HG02973 (cell line): ENCODE data around the gene MROH9.
"Not testable (repeated sequence)": the region's sequence is repeated elsewhere in the genome, so short reads cannot be mapped to it uniquely, and the experiment has no call there.

Experiments used
- ATAC-seq: cut with Tn5 transposase; IDR thresholded peaks from one replicate; pipeline ENCODE4 v1.9.1; 2021; ENCODE audit warnings: moderate library complexity; ENCODE audit not compliant: unreplicated experiment

MROH9 gene, protein sequence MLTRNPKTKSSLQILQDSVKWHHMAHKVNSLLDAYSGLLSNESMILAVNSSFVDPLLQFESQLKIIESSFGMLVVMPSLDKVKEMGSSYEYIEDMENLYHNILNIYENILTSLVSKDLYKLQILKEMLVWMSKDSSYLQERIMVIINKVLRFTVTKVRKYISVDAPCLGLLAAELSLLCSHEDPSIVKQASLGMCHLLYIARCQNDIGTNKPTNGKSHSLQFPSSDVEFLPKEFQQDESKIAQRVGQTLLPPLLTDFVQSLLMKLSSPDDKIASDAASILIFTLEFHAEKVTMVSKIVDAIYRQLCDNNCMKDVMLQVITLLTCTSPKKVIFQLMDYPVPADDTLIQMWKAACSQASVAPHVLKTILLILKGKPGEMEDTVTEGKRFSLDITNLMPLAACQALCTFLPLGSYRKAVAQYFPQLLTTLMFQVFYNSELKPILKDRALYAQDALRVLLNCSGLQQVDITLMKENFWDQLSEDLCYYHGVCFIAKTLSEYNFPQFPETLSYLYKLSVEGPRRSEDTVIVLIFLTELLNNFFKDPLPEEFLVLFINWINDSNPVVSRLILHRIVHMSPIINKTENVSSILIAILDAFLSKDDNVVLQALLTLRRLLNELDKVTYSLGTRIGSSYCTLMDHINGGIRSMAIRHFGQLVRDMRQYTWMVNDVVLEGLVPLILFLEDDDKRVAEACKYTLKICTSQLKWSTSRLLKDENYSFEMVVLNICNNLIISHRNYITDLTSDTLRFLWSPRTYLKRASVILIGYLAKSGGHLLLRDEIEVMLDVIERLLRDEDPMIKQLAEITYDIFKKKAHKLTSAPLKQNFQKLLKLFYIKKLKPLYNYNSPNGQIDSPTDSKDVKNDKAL

GRCh38 chr1:170935231-170935630 is at the start of gene MROH9:
TSS of gene MROH9 (plus strand) at chr1:170935534. CDS start at chr1:170945557, 10,023 bp downstream.
- ATAC-seq: no peak

DNA sequence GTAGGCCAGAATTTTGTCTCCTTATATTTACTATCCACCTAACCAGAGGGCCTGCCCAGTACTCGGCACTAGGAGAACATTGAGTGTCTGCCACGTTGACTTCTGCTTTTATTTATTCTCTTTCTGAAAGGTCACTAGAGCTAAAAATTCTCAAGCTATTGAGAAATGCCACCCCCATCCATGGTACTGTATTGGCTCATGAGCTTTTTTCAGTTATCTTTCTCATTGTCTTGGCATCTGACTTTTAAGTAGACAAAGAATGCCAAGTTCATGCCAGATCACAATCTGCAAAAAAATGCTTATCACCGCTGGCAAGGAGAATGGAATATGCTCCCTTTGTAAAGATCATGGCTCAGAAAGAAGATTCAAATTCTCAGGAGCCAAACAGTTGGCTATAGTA is 49.8 kb upstream of the MROH9 start:
- ATAC-seq: no peak

DNA sequence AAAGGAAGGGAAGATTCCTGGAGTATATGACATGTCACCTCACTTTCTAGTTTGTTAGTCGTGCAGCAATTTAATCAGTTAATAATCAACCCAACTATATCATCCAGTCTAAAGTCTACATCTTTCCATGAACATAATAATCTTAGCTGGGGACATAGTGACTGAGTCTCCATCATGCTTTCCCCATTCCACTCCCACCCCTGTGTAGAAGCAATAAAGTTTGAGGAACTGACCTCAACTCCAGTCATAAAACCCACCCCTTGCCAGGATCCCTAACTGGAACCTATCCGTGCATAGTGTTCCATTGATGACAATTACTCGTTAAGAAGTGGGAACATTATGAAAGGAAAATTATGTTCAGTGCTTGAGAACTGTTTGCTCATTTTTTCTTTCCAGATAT is 48.9 kb upstream of the MROH9 start:
- ATAC-seq: no peak

DNA sequence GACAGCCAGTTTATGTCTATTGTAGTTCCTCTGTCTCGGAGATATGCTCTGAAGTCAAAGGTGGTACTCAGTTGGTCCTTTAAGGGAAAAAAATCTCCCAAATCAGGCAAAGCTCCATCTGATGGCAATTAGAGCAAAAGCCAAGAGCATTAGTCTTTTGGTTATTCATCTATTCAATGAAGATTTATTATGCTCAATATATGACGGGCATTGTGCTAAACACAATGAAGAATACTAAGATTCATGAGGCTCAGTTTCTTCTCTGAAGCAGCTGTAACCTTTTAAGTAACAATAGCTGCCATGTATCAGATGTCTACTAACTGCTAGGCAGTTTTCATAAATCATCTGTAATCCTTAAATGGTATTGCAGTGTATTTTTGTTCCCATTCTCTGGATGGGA is 47.6 kb upstream of the MROH9 start:
- no peak for ATAC-seq

DNA sequence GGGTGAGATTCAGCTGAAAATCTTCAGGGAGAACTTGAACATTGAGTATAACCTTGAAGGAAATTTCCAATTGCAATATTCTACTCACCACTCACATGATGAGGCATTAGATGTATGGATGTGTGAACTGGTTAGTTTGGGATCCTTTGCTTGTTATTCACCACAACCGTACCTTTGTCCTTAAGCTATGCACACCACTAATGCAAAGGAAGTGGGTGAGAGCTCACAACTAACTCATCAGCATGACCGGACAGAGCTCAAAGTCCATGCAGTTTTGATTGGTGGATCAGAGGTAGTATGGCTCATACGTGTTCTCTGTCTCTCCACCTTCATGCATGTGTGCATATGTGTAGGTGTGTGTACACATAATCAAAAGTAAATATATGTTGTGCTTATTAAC is 43.5 kb upstream of the MROH9 start:
- no peak for ATAC-seq

- no peak for ATAC-seq
Measured at GRCh38 chr1:170893655-170894297, 41.6 kb upstream of the MROH9 start.

- no peak for ATAC-seq
Measured at GRCh38 chr1:170903961-170904360, 31.4 kb upstream of the MROH9 start.

DNA sequence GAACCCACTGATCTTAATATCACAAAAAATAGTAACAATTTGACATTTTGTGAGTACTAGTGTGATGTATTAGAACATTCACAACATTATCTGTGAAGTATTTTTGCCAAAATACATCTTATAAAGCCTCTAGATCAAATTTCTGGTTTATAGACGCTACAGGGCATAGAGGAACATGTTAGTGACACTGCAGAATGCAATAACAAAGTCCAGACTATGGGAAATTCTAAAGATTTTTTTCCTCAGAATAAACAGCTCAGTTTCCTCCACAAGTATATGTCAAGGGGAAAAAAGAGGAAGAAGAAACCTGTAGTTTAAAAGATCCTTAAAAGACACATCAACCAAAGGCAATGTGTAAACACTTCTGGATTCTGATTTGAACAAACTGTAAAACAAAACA is 26.4 kb upstream of the MROH9 start:
- no peak for ATAC-seq

DNA sequence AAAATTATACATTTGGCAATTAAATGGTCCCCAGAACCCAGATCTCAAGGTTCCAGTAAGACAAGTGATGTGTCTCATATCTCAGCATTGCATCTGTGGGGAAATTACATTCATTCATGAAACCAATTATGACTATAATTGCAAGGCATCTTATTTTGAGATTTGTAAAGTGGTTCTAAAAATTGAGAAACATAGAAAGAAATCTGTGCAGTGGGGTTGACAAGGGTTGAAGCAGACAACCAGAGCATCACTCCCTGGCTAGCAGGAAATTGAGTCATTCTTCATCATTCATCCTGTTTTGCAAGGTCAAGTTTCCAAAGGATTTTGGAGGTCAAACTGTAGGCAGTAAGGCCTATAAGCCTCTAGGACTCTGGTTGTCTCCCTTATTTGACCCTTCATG is 25.1 kb upstream of the MROH9 start:
- ATAC-seq: no peak

DNA sequence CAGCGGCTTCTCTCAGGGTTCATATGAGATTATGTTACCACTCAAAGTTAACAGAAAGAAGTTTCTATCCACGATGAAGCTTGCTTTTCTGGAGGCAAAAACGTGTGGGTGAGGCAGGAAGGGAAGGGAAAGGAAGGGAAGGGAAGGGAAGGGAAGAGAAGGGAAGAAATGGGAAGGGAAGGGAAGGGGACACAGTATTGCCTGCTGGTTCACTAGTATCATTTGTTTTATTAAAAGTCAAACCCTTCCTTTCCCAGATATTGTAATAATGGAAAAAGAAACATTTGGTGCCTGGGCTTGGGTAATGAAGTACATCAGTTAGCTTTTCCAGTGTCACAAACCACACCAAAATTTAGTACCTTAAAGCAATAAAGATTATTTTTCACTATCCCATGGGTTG is 18.0 kb upstream of the MROH9 start:
- ATAC-seq: no peak

GRCh38 chr1:170924656-170925055 is 10.7 kb upstream of the MROH9 start:
- ATAC-seq: not testable (repeated sequence)

- ATAC-seq: no peak
Measured at GRCh38 chr1:170927955-170928840, 7.1 kb upstream of the MROH9 start.

DNA sequence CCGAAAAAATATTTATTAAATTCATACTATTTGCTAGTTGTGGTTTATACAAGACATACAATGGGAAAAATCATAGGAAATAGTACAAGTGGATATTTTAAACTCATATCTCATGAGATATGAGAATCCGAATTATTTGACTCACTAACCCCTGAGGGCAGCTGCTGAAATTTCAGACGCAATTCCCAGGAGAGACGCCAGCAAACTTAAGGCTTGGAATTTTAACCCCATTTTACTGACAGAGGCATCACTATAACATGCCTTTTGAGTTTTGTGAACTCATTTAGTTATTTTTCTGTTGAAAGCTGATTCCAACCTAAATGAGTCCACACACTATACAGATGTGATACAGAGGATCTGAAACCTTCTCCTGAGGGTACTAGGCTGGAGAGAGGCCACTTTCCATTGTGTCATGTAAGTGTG is 5.9 kb upstream of the MROH9 start:
- no peak for ATAC-seq

DNA sequence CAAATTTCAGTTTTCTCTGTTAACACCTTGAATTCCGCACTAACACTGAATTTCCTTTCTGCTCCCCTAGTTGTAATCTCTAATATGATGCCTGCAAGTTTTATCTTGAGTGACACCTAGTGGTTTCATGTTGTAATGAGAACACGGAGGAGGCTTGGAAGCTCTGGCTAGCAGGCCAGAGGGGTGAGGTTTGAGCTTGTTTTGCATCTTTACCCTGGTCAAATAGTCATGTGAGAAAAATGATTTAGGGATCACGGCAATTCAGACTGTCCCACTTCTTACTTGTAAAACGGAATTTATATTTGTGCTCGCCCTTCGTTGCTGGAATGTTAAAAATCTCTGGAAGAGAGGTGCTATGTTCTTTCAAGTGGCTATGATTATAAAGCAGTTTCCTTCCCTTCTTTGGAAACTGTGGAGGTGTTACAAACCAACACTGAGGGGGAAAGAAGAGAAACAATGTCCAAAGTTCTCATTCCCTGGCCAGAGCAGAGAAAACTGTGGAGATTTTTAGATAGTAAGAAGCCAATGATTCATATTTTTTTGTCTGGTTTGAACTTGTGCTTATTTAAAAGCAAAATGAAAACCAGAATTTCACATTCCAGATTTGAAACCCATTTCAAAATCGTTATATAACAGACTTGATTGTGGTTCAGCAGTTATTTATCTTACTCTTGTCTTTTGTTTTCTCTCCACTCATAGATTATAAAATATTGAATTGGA is 5.3 kb upstream of the MROH9 start:
- peak; percentile 97 for ATAC-seq

DNA sequence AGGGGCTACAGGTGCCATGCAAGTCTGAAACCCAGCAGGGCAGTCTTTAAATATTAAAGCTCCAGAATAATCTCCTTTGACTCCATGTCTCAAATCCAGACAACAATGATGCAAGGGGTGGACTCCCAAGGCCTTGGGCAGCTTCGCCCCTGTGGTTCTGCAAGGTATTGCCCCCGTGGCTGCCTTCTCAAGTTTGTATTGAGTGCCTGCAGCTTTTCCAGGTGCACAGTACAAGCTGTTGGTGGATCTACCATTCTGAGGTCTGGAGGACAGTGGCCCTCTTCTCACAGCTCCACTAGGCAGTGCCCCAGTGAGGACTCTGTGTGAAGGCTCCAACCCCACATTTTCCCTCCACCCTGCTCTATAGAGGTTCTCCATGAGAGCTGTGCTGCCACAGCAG is 3.7 kb upstream of the MROH9 start:
- ATAC-seq: no peak

- no peak for ATAC-seq
Measured at GRCh38 chr1:170932236-170932635, 3.1 kb upstream of the MROH9 start.

- no peak for ATAC-seq
Measured at GRCh38 chr1:170938281-170938680, 2.9 kb downstream of the MROH9 start.

GRCh38 chr1:170939476-170939875 is 4.1 kb downstream of the MROH9 start:
- ATAC-seq: no peak

GRCh38 chr1:170951744-170952143 is 16.4 kb downstream of the MROH9 start:
- not testable (repeated sequence) for ATAC-seq

DNA sequence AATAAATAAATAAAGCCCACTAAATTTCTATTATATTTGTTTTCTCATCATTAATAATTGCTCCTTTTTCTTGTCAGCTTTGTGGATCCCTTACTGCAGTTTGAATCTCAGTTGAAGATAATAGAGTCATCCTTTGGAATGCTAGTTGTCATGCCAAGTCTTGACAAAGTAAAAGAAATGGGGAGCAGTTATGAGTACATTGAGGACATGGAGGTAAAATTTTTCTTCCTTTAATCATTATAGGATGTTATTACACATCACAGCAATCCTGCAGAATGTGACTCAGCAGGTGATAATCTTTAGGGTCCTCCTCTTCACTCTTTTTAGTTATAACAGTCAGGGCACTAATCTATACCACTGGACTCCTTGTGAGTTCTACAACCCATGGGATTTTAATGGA is 24.1 kb downstream of the MROH9 start:
- ATAC-seq: no peak
